ENCODE data around the gene ENDOV.
"Not testable (repeated sequence)": the region's sequence is repeated elsewhere in the genome, so short reads cannot be mapped to it uniquely, and the experiment has no call there.

Gene ENDOV

DNA sequence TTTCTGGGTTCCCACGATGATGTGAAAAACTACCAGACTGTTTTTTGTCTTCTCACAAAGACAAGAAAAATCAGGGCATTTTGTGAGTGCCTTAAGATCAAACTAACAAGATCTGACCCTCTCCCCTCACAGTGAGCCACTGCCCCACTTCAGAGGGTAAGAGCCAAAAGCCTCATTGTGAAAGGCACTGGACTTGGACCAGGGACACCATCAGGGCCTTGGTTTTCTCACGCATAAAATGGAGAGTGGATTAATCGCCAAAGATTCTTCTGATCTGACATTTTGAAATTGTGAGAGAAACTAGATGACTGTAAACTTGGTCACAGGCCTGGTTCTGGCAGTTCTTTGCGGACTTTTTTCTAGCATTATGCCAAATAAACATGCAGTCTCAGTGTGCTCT lies 21.0 kb upstream of the ENDOV start:
- H3K4me3 ChIP-seq (ENCODE audit: low read length): no peak overlapping the region
- TF ChIP-seq CTCF (IDR thresholded peaks at IDR 0.05; ENCODE audit: insufficient read depth, low read depth, low read length, missing control alignments): no peak
- no peak for DNase-seq (ENCODE audit: low read depth)

DNA sequence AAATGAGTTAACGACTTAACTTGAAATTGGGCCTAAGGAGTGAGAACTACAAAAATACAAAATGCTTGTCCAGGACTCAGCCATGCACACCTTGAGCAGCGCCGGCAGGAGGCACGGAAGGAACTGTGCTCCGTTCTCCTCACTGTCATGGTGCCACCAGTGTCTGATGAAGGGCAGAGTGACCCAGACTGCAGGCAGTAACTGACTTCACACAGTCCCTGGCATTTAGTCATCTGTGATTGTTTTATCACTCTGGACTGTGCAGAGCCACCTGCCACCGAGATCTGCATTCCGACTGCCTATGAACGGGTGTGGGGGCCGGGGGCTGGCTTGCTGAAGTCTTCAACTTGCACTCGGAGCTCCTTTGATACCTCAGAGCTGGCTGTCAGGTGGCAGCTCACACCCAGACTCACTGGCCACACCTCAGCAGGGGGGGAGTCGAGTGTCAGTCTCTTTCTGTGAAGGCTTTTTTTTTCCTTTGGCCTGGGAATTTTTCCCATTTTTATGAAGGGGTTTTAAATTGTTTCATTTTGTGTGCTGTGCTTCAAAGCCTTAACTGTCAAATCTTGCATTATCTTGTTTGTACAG lies 20.2 kb upstream of the ENDOV start:
- DNase-seq (ENCODE audit: low read depth): no peak
- TF ChIP-seq CTCF (IDR thresholded peaks at IDR 0.05; ENCODE audit: insufficient read depth, low read depth, low read length, missing control alignments): no peak
- no peak overlapping the region for H3K4me3 ChIP-seq (ENCODE audit: low read length)

DNA sequence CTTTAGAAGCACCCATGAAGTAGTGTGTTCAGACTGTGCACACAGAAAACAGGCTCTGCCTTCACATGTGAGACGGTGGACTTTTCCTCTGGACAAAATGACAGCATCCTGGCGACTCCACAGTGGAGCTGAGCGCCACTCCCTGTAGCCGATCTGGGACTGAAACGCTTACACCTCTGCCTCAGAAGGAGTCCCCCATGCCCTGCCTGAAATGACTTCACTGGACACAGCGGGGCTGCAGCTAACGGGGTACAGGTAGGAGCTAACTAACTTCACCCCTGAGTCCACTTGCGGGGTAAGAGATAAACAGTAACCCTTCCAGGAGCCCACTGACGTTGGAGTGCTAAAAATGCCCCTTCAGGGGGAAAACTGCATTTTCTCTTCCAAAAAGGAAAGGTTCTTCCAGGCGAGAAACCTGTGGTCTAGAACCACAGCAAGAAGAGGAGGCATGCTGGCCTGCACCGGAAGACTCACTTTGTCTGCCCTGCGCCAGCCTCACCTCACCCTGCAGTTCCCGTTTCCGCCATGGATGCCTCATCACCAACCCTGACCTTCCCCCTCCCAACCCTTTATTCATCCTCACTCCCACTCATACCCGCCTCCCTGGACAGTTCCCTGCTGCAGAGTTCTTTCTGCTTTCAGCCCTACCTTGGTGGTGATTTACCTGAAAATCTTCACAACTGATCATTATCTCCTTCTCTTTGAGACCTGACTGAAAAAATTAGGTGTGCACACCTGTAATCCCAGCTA lies 19.4 kb upstream of the ENDOV start:
- peak; percentile 13 for DNase-seq (ENCODE audit: low read depth)
- no peak for TF ChIP-seq CTCF (IDR thresholded peaks at IDR 0.05; ENCODE audit: insufficient read depth, low read depth, low read length, missing control alignments)

GRCh38 chr17:80396157-80397033 lies 18.6 kb upstream of the ENDOV start:
- TF ChIP-seq CTCF (IDR thresholded peaks at IDR 0.05; ENCODE audit: insufficient read depth, low read depth, low read length, missing control alignments): no peak
- peak; percentile 22 for DNase-seq (ENCODE audit: low read depth)
- no peak overlapping the region for H3K4me3 ChIP-seq (ENCODE audit: low read length)

More for the DNA sequence above, 19.4 kb upstream of the ENDOV start:
- H3K4me3 ChIP-seq (ENCODE audit: low read length): no peak overlapping the region

- DNase-seq (ENCODE audit: low read depth): no peak
- H3K4me3 ChIP-seq (ENCODE audit: low read length): no peak overlapping the region
- TF ChIP-seq CTCF (IDR thresholded peaks at IDR 0.05; ENCODE audit: insufficient read depth, low read depth, low read length, missing control alignments): no peak
Observed at GRCh38 chr17:80397034-80397387, 18.0 kb upstream of the ENDOV start.

GRCh38 chr17:80397686-80398085 lies 17.3 kb upstream of the ENDOV start:
- H3K4me3 ChIP-seq (ENCODE audit: low read length): no peak overlapping the region
- no peak for TF ChIP-seq CTCF (IDR thresholded peaks at IDR 0.05; ENCODE audit: insufficient read depth, low read depth, low read length, missing control alignments)
- DNase-seq (ENCODE audit: low read depth): no peak

- not testable (repeated sequence) for DNase-seq (ENCODE audit: low read depth); H3K4me3 ChIP-seq (ENCODE audit: low read length)
Observed at GRCh38 chr17:80401086-80401485, 13.9 kb upstream of the ENDOV start.

- not testable (repeated sequence) for H3K4me3 ChIP-seq (ENCODE audit: low read length); DNase-seq (ENCODE audit: low read depth)
Observed at GRCh38 chr17:80402102-80402501, 12.9 kb upstream of the ENDOV start.
